Aorta (tissue), 5 donors: ENCODE data around the gene RNF213. TPM values are rescaled to one million over a fixed set of nuclear protein-coding genes. Genes with fewer than 3 reads are reported as not detected.

Source experiments
- ATAC-seq: fragments of 200-7000 bp; cut with Tn5 transposase; one replicate; pipeline ENCODE4 v1.9.1; 2022; ENCODE audit warnings: moderate library complexity; ENCODE audit not compliant: low FRiP score
- DNase-seq, 2 donors: peaks; one replicate each; pipeline ENCODE4 v3.0.0-alpha.2; 2020
- H3K27ac ChIP-seq, 2 donors: one replicate each; pipeline ENCODE4 v1.5.1; 2013; ENCODE audit warnings: low read length in 2 of 2, mild to moderate bottlenecking in 2 of 2, moderate library complexity in 2 of 2, control low read depth in 1 of 2, inconsistent platforms in 1 of 2, low read depth in 1 of 2
- H3K27me3 ChIP-seq, 2 donors: one replicate each; pipeline ENCODE4 v1.6.1; 2013; ENCODE audit warnings: control low read depth in 1 of 2, low read length in 1 of 2, mild to moderate bottlenecking in 1 of 2, moderate library complexity in 1 of 2; ENCODE audit not compliant: insufficient read depth in 2 of 2, control insufficient read depth in 1 of 2
- H3K36me3 ChIP-seq, 2 donors: one replicate each; pipeline ENCODE4 v1.6.1; 2013; ENCODE audit warnings: control low read depth in 1 of 2, low read length in 1 of 2, mild to moderate bottlenecking in 1 of 2; ENCODE audit not compliant: insufficient read depth in 2 of 2, control insufficient read depth in 1 of 2
- H3K4me1 ChIP-seq, 2 donors: one replicate each; pipeline ENCODE4 v1.6.1; 2013; ENCODE audit warnings: low read length in 2 of 2, control low read depth in 1 of 2, mild to moderate bottlenecking in 1 of 2, moderate library complexity in 1 of 2; ENCODE audit not compliant: insufficient read depth in 2 of 2, control insufficient read depth in 1 of 2
- H3K4me3 ChIP-seq, 2 donors: one replicate each; pipeline ENCODE4 v1.5.1; 2013; ENCODE audit warnings: low read length in 2 of 2, control low read depth in 1 of 2, mild to moderate bottlenecking in 1 of 2
- H3K9me3 ChIP-seq: one replicate; pipeline ENCODE4 v1.6.1; 2013; ENCODE audit warnings: mild to moderate bottlenecking, low read length; ENCODE audit not compliant: control insufficient read depth
- WGBS, 2 donors: extraction: QIAGEN DNeasy Blood & Tissue Kit; methylation state at CpG; one replicate each; pipeline ENCODE4 v1.1.7; 2013; 5-methylcytosine and 5-hydroxymethylcytosine counted together
- intact Hi-C, 2 donors: fragments of 100-400 bp; cut with DNase I; formaldehyde crosslinking; loops; one replicate each; pipeline versions ENCODE4 v1.14.2 to v1.15.0; 2022
- polyA plus RNA-seq, 2 donors: library from polyadenylated mRNA; stranded (reverse); fragments of 200-250 nt; gene quantifications; one replicate each; pipeline ENCODE4 v1.2.3, GENCODE V29; 2013
- total RNA-seq, 2 donors: library from RNA; stranded (reverse); fragmentation: NEBNext Ultra II Directional; extraction: Animal tissue kit (Norgen Biotek cat#: 25700); gene quantifications; one replicate each; pipeline ENCODE4 v1.2.1, GENCODE V29; 2021
- donor health status: healthy with polysubstance abuse.
- donor health status: Bipolar disorder and iron deficiency.
- donor health status: DM: no; HTN: no; CAD: no.
- donor health status: DM: no; HTN: no; CAD: no.
- donor health status: DM: yes; HTN: yes; CAD: no.

The RNF213 gene
- total and polyA plus RNA-seq, 4 donors: 18.7 to 231 (median 105) TPM

- Histone ChIP-seq H3K27me3 (no peaks in the 10 kb centered on the region), H3K4me3 (no peak overlapping the region), H3K36me3 (peaks cover 0 to 18% of the 10 kb centered on the region in 2 donors), H3K9me3 (no peaks in the 10 kb centered on the region), H3K4me1 (no peaks in the 10 kb centered on the region), H3K27ac (no peak overlapping the region)
- ATAC-seq: no peak
- intact Hi-C loops: no loop called here
- WGBS, 2 donors: 91 to 93% methylated on average over 22 of the region's 22 CpGs
- DNase-seq: peak in 1 of 2 donors; percentile 70
Observed at GRCh38 chr17:80352216-80352895, 91.7 kb downstream of the RNF213 start.

GRCh38 chr17:80352991-80353665 lies 92.5 kb downstream of the RNF213 start:
- peak in 1 of 2 donors; percentile 56 for DNase-seq
- Histone ChIP-seq H3K9me3 (no peaks in the 10 kb centered on the region), H3K36me3 (peaks cover 0 to 16% of the 10 kb centered on the region in 2 donors), H3K27ac (no peak overlapping the region), H3K4me3 (no peak overlapping the region), H3K27me3 (no peaks in the 10 kb centered on the region), H3K4me1 (no peaks in the 10 kb centered on the region)
- WGBS, 2 donors: 95 to 96% methylated on average over 28 of the region's 28 CpGs
- intact Hi-C loops: no loop called here
- no peak for ATAC-seq

GRCh38 chr17:80353718-80354275 lies 93.1 kb downstream of the RNF213 start:
- DNase-seq (peak in 1 of 2 donors; percentile 68), ATAC-seq (peak; percentile 15)
- intact Hi-C loops: no loop called here

GRCh38 chr17:80354336-80354735 lies 93.7 kb downstream of the RNF213 start:
- H3K9me3 ChIP-seq: no peaks in the 10 kb centered on the region
- H3K4me1 ChIP-seq: no peaks in the 10 kb centered on the region
- DNase-seq (peak in 1 of 2 donors; percentile 25), ATAC-seq (no peak)
- peaks cover 0 to 12% of the 10 kb centered on the region in 2 donors for H3K36me3 ChIP-seq
- H3K4me3 ChIP-seq: no peak overlapping the region
- intact Hi-C loops: no loop called here
- no peaks in the 10 kb centered on the region for H3K27me3 ChIP-seq
- 86 to 90% methylated on average over 9 of the region's 9 CpGs for WGBS, 2 donors
- H3K27ac ChIP-seq: no peak overlapping the region

More at GRCh38 chr17:80353718-80354275, 93.1 kb downstream of the RNF213 start:
- WGBS, 2 donors: 92 to 95% methylated on average over 29 of the region's 29 CpGs
- Histone ChIP-seq H3K27ac (no peak overlapping the region), H3K4me3 (no peak overlapping the region), H3K36me3 (peaks cover 0 to 14% of the 10 kb centered on the region in 2 donors), H3K27me3 (no peaks in the 10 kb centered on the region), H3K4me1 (no peaks in the 10 kb centered on the region), H3K9me3 (no peaks in the 10 kb centered on the region)

GRCh38 chr17:80356231-80356856 lies 95.7 kb downstream of the RNF213 start:
- Histone ChIP-seq H3K4me1 (no peaks in the 10 kb centered on the region), H3K4me3 (no peak overlapping the region), H3K27me3 (no peaks in the 10 kb centered on the region), H3K9me3 (no peaks in the 10 kb centered on the region), H3K36me3 (peaks cover 0 to 12% of the 10 kb centered on the region in 2 donors), H3K27ac (no peak overlapping the region)
- whole genome bisulfite sequencing, 2 donors: 95% methylated on average over 24 of the region's 24 CpGs
- ATAC-seq: no peak
- intact Hi-C loops: no loop called here
- peak in 1 of 2 donors; percentile 51 for DNase-seq

GRCh38 chr17:80358131-80358530 lies 97.5 kb downstream of the RNF213 start:
- Histone ChIP-seq H3K27ac (no peak overlapping the region), H3K4me3 (no peak overlapping the region), H3K36me3 (peaks cover 0 to 6% of the 10 kb centered on the region in 2 donors), H3K4me1 (no peaks in the 10 kb centered on the region), H3K9me3 (no peaks in the 10 kb centered on the region), H3K27me3 (no peaks in the 10 kb centered on the region)
- 91 to 93% methylated on average over 9 of the region's 9 CpGs for WGBS, 2 donors
- DNase-seq: peak in 1 of 2 donors; percentile 26
- intact Hi-C loops: no loop called here
- no peak for ATAC-seq

GRCh38 chr17:80358861-80359260 lies 98.2 kb downstream of the RNF213 start:
- H3K4me1 ChIP-seq: no peaks in the 10 kb centered on the region
- ATAC-seq (no peak), DNase-seq (peak in 1 of 2 donors; percentile 55)
- no peak overlapping the region for H3K4me3 ChIP-seq
- 87 to 92% methylated on average over 11 of the region's 11 CpGs for WGBS, 2 donors
- H3K27ac ChIP-seq: no peak overlapping the region
- no peaks in the 10 kb centered on the region for H3K9me3 ChIP-seq
- intact Hi-C loops: no loop called here
- H3K27me3 ChIP-seq: no peaks in the 10 kb centered on the region
- peaks cover 5 to 8% of the 10 kb centered on the region in 2 donors for H3K36me3 ChIP-seq

GRCh38 chr17:80359422-80360110 lies 98.9 kb downstream of the RNF213 start:
- ATAC-seq (no peak), DNase-seq (peak in 1 of 2 donors; percentile 40)
- H3K4me3 ChIP-seq: no peak overlapping the region
- intact Hi-C loops: no loop called here
- peaks cover 5 to 6% of the 10 kb centered on the region in 2 donors for H3K36me3 ChIP-seq
- no peaks in the 10 kb centered on the region for H3K27me3 ChIP-seq
- no peaks in the 10 kb centered on the region for H3K4me1 ChIP-seq
- H3K27ac ChIP-seq: no peak overlapping the region
- WGBS, 2 donors: 81 to 87% methylated on average over 8 of the region's 8 CpGs
- no peaks in the 10 kb centered on the region for H3K9me3 ChIP-seq
